SK-N-MC (cell line): ENCODE measurements around the gene FSCN2.

Source experiments
- DNase-seq: peaks from one replicate; pipeline ENCODE4 v3.0.0-alpha.2; 2011; ENCODE audit warnings: low read depth, low spot score
- H3K27ac ChIP-seq: fragments of 200-600 bp; sonication (generic); 2 replicates; pipeline ENCODE4 v1.5.1; 2016; ENCODE audit warnings: mixed run types
- H3K36me3 ChIP-seq: fragments of 200-600 bp; sonication (generic); 2 replicates; pipeline ENCODE4 v1.6.1; 2017; ENCODE audit warnings: antibody characterized with exemption, low read length, mixed read lengths; ENCODE audit not compliant: insufficient read depth
- H3K4me3 ChIP-seq: fragments of 200-600 bp; sonication (generic); 2 replicates; pipeline ENCODE4 v1.5.1; 2016
- H3K9ac ChIP-seq: fragments of 200-600 bp; sonication (generic); 2 replicates; pipeline ENCODE4 v1.8.0; 2017; ENCODE audit warnings: mixed run types, mixed read lengths; ENCODE audit not compliant: insufficient read length
- H3K9me3 ChIP-seq: fragments of 200-600 bp; sonication (generic); 2 replicates; pipeline ENCODE4 v1.6.1; 2017; ENCODE audit warnings: low read depth, mild to moderate bottlenecking, antibody characterized with exemption, low read length, moderate library complexity, mixed read lengths
- EZH2 ChIP-seq: fragments of 200-600 bp; sonication (generic); IDR thresholded peaks from one replicate; pipeline ENCODE4 v1.6.1; 2017; ENCODE audit warnings: antibody characterized with exemption
- FOXP2 ChIP-seq: optimal IDR thresholded peaks from 2 replicates; pipeline ENCODE3; 2011; ENCODE audit warnings: mild to moderate bottlenecking, moderate library complexity; ENCODE audit not compliant: insufficient read depth; ENCODE audit errors: extremely low read length, control extremely low read depth
- POLR2AphosphoS5 ChIP-seq: IDR thresholded peaks from 2 replicates; pipeline ENCODE4 v1.6.1; 2012; ENCODE audit warnings: mild to moderate bottlenecking, low read depth, low read length, borderline replicate concordance

The FSCN2 gene

DNA sequence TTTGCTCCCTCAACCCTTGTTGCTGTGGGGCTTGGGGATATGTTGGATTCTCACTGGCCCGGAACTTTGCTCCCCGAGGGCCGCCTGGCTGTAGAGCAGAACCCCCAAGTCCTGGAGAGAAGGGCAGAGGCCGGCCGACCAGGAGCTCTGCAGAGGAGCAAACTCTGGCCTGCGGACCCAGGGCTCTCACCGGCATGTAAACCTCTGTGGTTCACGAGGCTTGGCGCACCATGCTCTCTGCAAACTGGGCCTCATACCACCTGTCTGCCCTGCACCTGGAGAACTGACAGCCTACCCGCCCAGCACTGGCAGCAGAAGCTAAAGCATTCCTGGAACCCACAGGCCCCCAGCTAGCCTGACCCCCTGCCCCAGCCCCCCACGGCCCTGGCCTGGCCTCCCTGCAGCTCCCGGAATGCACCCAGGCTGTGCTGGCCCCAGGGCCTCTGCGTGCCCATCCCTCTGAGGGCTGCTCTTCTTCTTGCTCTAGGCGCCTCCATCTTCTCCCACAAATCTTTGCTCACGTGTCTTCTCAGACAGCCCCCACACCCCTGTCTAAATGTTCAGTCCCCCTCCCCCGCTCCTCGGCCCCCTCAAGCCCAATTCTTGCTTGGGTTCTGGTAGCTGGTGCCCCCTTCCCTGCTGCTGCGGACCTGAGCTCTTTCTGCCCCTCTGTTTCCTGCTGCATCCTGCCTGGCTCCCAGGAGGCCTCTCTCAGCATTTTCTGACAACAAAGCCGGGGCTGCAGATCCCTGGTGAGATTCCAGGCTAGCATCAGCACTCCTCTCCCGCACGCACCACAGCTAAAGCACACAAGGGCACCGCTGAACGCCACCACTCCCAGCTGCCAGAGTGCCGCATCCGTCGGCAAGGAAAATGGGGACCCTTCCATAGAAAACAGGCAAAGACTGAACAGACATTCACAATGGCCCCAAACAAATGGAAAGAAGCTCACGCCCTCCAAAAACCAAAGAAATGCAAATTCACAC, 38.9 kb upstream of the FSCN2 start:
- H3K27ac ChIP-seq: peak overlapping the region; percentile 35

DNA sequence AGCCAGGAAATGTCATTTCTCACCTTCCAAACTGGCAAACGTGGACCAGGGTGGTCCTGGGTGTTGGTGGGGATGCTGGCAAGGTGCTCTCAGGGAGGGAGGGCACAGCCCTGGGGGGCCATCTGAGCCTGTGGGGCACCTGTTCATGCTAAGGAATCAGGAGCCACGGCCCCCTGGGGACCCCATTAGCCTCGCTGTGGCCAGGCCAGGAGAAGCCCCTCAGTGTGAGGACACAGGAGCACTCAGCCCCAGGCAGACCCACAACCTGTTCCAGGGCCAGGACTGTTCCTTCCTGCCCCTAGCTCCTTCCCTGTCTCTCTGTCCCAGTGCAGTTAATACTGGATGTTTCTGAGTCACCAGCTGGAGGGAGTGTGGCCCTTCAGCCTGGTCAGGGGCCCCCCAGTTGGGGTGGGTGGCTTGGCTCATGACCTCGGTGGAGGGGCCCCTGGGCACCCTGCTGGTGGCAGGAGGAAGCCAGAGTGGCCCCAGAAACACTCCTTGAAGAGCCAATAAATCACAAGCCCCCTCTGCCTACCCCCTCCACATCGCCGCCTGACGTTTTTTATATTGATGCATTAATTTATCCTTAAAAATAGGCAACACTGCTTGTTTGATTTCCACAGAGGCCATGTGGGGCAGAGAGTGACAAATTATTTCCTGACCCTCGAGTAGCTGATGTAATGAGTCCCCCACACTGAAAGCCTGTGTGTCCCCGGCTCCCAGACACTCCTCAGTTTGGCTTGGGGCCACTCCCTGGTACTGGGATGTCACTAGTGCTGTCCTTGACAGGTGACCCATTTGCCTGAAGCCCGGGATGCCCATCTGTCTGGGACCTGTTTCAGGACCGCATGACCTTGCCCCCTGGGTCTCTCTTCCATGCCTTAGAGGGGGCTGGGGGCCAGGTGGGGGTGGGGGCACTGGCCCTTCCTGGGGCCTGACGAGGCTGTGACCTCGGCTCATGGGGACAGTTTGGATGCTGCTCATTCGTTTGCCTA, 37.9 kb upstream of the FSCN2 start:
- TF ChIP-seq FOXP2 (no peak), EZH2 (no peak), POLR2AphosphoS5 (no peak)
- Histone ChIP-seq H3K4me3 (peak overlapping the region; percentile 43), H3K9me3 (no peaks in the 10 kb centered on the region), H3K9ac (peak overlapping the region; percentile 23), H3K36me3 (no peaks in the 10 kb centered on the region), H3K27ac (peak overlapping the region; percentile 35)
- no peak for DNase-seq

More for the DNA sequence above, 38.9 kb upstream of the FSCN2 start:
- Histone ChIP-seq H3K4me3 (peak overlapping the region; percentile 43), H3K9ac (peak overlapping the region; percentile 23), H3K9me3 (no peaks in the 10 kb centered on the region), H3K36me3 (no peaks in the 10 kb centered on the region)
- no peak for TF ChIP-seq FOXP2
- no peak for TF ChIP-seq EZH2
- TF ChIP-seq POLR2AphosphoS5: no peak
- no peak for DNase-seq

DNA sequence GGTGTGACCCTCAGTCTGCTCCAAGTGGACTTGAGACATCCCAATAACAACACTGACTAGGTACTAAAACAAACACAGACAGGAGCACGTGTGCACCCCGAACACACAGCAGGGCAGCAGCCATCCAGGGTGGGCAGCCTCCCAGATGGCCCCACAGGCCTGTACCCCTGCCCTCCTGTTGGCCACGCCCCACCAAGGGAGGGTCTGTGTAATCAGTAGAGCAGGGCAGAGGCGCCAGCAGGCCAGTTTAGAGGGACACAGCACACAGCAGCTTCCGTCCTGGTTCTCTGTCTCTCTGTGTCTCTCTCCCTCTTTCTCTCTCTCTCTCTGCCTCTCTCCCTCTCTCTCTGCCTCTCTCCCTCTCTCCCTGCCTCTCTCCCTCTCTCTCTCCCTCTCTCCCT, 37.0 kb upstream of the FSCN2 start:
- H3K9me3 ChIP-seq: no peaks in the 10 kb centered on the region
- H3K27ac ChIP-seq: 0 out of 2 replicates have a peak overlapping the region, but pooled peaks have one; percentile 19
- DNase-seq: no peak
- H3K4me3 ChIP-seq: no peak overlapping the region
- H3K9ac ChIP-seq: no peak overlapping the region
- TF ChIP-seq FOXP2 (no peak), POLR2AphosphoS5 (no peak), EZH2 (no peak)
- no peaks in the 10 kb centered on the region for H3K36me3 ChIP-seq

DNA sequence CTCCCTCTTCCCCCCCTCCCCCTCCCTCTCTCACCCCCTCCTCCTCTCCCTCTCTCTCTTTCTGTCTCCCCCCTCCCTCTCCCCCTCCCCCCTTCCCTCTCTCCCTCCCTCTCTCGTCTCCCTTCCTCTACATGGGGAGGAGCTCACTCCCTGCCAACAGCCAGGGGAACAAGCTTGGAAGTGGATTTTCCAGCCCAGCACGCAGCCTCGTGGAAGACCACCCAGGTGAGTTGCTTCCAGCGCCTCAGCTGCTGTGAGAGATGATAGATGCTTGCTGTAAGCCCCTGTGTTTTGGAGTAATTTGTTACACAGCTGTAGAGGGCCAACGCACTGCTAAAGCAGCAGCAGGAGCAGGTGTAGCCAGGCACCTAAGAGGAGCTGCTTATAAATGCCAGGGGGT, 36.4 kb upstream of the FSCN2 start:
- TF ChIP-seq EZH2 (no peak), POLR2AphosphoS5 (no peak), FOXP2 (no peak)

DNA sequence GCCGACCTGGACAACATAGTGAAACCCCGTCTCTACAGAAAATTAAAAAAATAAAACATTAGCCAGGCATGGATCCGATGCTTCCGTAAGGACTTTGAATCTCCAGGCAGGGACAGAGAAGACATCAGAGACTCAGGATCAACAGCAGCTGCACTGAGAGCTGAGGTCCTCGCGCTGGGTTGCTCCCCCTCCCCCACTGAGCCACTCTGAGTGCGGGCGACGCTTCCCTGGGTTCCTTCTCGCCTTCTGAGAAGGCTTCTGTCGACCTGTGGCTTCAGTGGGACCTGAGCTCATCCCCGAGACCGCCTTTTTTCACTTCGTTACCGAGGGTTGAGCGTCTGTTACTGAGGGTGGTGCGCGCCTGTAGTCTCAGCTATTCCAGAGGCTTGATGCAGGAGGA, 36.0 kb upstream of the FSCN2 start:
- Histone ChIP-seq H3K36me3 (no peaks in the 10 kb centered on the region), H3K9ac (no peak overlapping the region), H3K4me3 (no peak overlapping the region), H3K27ac (no peak overlapping the region), H3K9me3 (no peaks in the 10 kb centered on the region)
- DNase-seq: no peak
- no peak for TF ChIP-seq FOXP2
- TF ChIP-seq POLR2AphosphoS5: no peak
- no peak for TF ChIP-seq EZH2

More for the DNA sequence above, 36.4 kb upstream of the FSCN2 start:
- no peaks in the 10 kb centered on the region for H3K36me3 ChIP-seq
- H3K9me3 ChIP-seq: no peaks in the 10 kb centered on the region
- H3K4me3 ChIP-seq: no peak overlapping the region
- H3K27ac ChIP-seq: no peak overlapping the region
- no peak overlapping the region for H3K9ac ChIP-seq
- DNase-seq: no peak

DNA sequence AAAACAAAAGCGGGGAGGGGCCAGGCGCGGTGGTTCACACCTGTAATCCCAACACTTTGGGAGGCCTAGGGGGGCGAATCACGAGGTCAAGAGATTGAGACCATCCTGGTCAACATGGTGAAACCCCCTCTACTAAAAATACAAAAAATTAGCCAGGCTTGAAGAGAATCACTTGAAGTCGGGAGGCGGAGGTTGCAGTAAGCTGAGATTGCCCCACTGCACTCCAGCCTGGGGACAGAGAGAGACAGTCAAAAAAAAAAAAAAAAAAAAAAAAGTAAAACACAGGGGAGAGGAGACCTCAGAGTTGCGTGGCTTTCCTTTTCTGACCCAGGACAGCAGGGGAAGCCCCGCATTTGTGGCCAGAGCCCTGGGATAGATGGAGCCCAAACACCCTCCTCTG, 35.5 kb upstream of the FSCN2 start:
- Histone ChIP-seq H3K9ac (no peak overlapping the region), H3K9me3 (no peaks in the 10 kb centered on the region), H3K4me3 (no peak overlapping the region), H3K27ac (no peak overlapping the region), H3K36me3 (no peaks in the 10 kb centered on the region)
- no peak for DNase-seq
- TF ChIP-seq POLR2AphosphoS5 (no peak), FOXP2 (no peak), EZH2 (no peak)

DNA sequence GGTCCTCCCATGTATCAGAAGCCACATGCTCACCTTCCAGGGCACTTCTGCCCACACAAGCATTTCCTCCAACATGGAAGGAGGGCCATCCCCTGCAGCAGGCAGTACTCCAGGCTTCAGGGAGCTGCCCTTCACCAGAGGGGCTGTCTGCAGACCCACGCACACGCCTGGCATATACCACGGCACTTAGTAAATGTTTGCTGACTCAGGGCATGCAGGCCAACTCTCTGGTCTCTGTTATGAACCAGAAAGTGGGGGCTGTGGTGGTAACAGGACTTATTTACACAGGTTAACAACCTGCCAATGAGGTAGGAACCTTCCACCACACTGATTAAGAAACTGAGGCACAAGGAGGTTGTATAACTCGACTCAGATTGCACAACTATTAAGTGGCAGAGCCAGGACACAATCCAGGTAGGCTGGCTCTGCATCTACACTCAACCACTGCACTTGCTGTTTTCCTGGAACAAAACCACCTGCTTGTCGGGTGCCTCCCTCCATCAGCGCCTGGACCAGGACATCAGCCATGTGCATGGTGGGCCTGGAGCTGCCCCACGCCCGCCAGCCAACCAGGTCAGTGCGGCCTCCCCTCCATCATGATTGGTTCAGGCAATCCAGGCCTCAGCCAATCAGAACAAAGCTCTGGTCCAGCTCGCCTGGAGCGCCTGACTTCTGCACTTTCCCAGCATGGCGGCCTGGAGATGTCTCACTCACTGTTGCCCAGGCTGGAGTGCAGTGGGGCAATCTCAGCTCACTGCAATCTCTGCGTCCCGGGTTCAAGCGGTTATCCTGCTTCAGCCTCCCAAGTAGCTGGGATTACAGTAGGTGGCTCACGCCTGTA, 34.8 kb upstream of the FSCN2 start:
- no peaks in the 10 kb centered on the region for H3K9me3 ChIP-seq
- H3K36me3 ChIP-seq: no peaks in the 10 kb centered on the region
- TF ChIP-seq EZH2: no peak
- no peak for TF ChIP-seq POLR2AphosphoS5
- TF ChIP-seq FOXP2: no peak
- H3K9ac ChIP-seq: no peak overlapping the region
- H3K27ac ChIP-seq: no peak overlapping the region
- DNase-seq: no peak
- H3K4me3 ChIP-seq: no peak overlapping the region
